ENCODE results near the gene TLR5. TPM values are rescaled to one million over a fixed set of nuclear protein-coding genes. Genes with fewer than 3 reads are reported as not detected.

TLR5 gene
- total RNA-seq, 6 donors from 2014 or later = 4.1 to 30.4 (median 14.8) TPM

DNA sequence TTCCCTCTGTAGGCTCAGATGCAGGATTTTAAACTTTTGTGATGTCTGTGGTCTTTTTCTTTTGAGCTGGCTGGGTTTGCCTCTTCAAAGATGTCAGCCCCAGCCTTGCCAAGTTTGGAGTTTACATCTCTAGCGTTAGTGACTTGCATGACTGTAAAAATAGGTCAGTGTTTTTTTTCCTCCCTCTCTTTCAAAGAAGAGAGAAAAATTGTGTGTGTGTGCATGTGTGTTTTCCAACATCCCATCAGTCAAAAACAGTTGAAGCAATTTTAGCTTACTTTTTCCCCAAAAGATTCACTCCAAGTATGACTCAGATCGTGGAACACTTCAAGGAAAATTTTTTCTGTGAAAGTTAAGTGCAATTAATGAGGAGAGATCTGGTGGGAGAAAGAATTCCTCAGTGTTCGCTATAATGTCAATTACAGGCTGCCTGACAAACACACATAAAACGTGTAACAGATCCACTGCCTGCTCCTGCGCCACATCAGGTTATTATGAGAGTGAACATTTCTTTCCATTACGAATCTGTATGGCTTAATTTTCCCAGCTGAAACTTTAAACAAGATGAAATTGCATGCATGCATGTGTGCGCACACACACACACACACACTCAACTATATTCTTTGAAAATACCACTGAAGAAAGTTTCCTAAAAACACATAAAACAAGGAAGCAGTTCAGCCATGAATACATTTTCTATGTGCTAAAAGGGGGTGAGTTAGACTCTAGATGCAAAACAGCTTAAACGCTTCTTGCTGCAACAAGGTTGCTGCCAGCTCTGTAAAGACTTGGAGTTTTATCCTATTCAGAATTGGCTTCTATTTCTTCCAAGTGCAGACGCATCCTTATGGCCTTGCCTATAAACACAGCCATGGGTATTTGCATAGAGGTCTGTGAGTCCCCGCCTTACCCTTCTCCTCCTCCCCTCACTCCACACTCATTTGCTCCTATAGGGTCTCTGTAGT is 55.5 kb downstream of the TLR5 start:
- Histone ChIP-seq H3K36me3 (no peaks in the 10 kb centered on the region), H3K9me3 (no peaks in the 10 kb centered on the region), H3K27ac (peak overlapping the region in 1 of 4 donors; percentile 2), H3K4me1 (peaks cover 0 to 13% (median 4%) of the 10 kb centered on the region in 4 donors), H3K4me3 (no peak overlapping the region), H3K27me3 (no peaks in the 10 kb centered on the region)
- DNase-seq (no peak), ATAC-seq (ENCODE audit: low FRiP score in 2 of 2) (no peak)
- TF ChIP-seq CTCF (IDR thresholded peaks at IDR 0.05) (no peak), POLR2A (IDR thresholded peaks at IDR 0.05) (no peak), POLR2AphosphoS5 (IDR thresholded peaks at IDR 0.05) (no peak), EP300 (IDR thresholded peaks at IDR 0.05) (no peak)
- 56 to 59% methylated on average over 10 of the region's 10 CpGs for WGBS, 2 donors

DNA sequence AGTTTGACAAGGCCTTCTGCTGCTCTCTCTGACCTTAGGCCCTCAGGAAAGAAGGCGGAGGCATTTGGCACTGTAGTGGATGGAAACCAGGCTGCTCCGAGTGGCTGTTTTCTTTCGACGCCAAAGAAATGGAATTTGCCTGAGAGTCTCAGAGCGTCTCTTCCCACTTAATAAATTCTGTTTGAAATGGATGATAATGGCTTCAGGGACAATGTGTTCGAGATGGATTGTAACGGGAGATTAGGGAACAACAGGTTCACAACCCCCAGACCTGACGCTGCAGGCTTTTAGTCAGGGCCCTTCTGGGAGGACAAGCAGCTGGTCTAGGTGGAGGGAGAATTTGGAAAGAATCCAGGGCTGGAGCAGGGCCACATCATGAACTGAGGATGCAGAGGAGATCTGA is 58.6 kb downstream of the TLR5 start:
- Histone ChIP-seq H3K4me1 (peaks cover 0 to 15% (median 7%) of the 10 kb centered on the region in 4 donors), H3K27ac (no peak overlapping the region), H3K4me3 (no peak overlapping the region), H3K36me3 (no peaks in the 10 kb centered on the region), H3K27me3 (no peaks in the 10 kb centered on the region), H3K9me3 (no peaks in the 10 kb centered on the region)
- peak in 2 of 4 donors; percentile 35 to 42 for TF ChIP-seq EP300 (IDR thresholded peaks at IDR 0.05)
- TF ChIP-seq POLR2AphosphoS5 (IDR thresholded peaks at IDR 0.05) = peak in 1 of 2 donors; percentile 30
- TF ChIP-seq POLR2A (IDR thresholded peaks at IDR 0.05) = no peak
- peak in 1 of 2 donors; percentile 1 for ATAC-seq (ENCODE audit: low FRiP score in 2 of 2)
- no peak for DNase-seq
- WGBS, 2 donors = 74 to 88% methylated on average over 8 of the region's 8 CpGs

- peak overlapping the region in 2 of 4 donors; percentile 21 to 57 for H3K27ac ChIP-seq
- 84 to 88% methylated on average over 15 of the region's 15 CpGs for WGBS, 2 donors
- ATAC-seq (ENCODE audit: low FRiP score in 2 of 2) = no peak
Measured at GRCh38 chr1:223083831-223084230, 59.2 kb downstream of the TLR5 start.

GRCh38 chr1:223082914-223083313 is 60.1 kb downstream of the TLR5 start:
- no peak overlapping the region for H3K4me3 ChIP-seq
- H3K4me1 ChIP-seq = peaks cover 9 to 21% (median 13%) of the 10 kb centered on the region in 4 donors
- no peak overlapping the region for H3K27ac ChIP-seq
- H3K36me3 ChIP-seq = no peaks in the 10 kb centered on the region
- H3K27me3 ChIP-seq = no peaks in the 10 kb centered on the region
- ATAC-seq (ENCODE audit: low FRiP score in 2 of 2) = no peak
- WGBS, 2 donors = 80 to 81% methylated on average over 7 to 8 of the region's 8 CpGs
- TF ChIP-seq POLR2A (IDR thresholded peaks at IDR 0.05) = no peak
- TF ChIP-seq POLR2AphosphoS5 (IDR thresholded peaks at IDR 0.05) = no peak
- TF ChIP-seq EP300 (IDR thresholded peaks at IDR 0.05) = no peak
- no peak for TF ChIP-seq CTCF (IDR thresholded peaks at IDR 0.05)
- DNase-seq = no peak
- H3K9me3 ChIP-seq = no peaks in the 10 kb centered on the region

More at GRCh38 chr1:223083831-223084230, 59.2 kb downstream of the TLR5 start:
- Histone ChIP-seq H3K4me3 (no peak overlapping the region), H3K9me3 (no peaks in the 10 kb centered on the region), H3K4me1 (peaks cover 3 to 19% (median 9%) of the 10 kb centered on the region in 4 donors), H3K27me3 (no peaks in the 10 kb centered on the region), H3K36me3 (no peaks in the 10 kb centered on the region)
- peak in 1 of 2 donors; percentile 11 for DNase-seq
- TF ChIP-seq POLR2A (IDR thresholded peaks at IDR 0.05) (no peak), POLR2AphosphoS5 (IDR thresholded peaks at IDR 0.05) (no peak), CTCF (IDR thresholded peaks at IDR 0.05) (no peak), EP300 (IDR thresholded peaks at IDR 0.05) (no peak)

- Histone ChIP-seq H3K36me3 (no peaks in the 10 kb centered on the region), H3K27me3 (no peaks in the 10 kb centered on the region), H3K4me1 (peaks cover 13 to 32% (median 22%) of the 10 kb centered on the region in 4 donors), H3K9me3 (no peaks in the 10 kb centered on the region), H3K4me3 (peak overlapping the region in 3 of 4 donors; percentile 22 to 45 (median 36)), H3K27ac (peak overlapping the region; percentile 26 to 85 (median 80))
- TF ChIP-seq POLR2AphosphoS5 (IDR thresholded peaks at IDR 0.05) (peak; percentile 45 to 52), CTCF (IDR thresholded peaks at IDR 0.05) (peak; percentile 92 to 98 (median 96)), EP300 (IDR thresholded peaks at IDR 0.05) (peak in 1 of 4 donors; percentile 23), POLR2A (IDR thresholded peaks at IDR 0.05) (peak in 1 of 4 donors; percentile 37)
- 3 to 6% methylated on average over 27 to 33 of the region's 33 CpGs for WGBS, 2 donors
- DNase-seq (peak; percentile 84 to 93), ATAC-seq (ENCODE audit: low FRiP score in 2 of 2) (peak; percentile 93 to 95)
Measured at GRCh38 chr1:223081181-223081994, 61.7 kb downstream of the TLR5 start.

All from upper lobe of left lung (tissue), 6 donors.